H1 (cell line): ENCODE measurements around the gene ST7L. TPM values are rescaled to one million over a fixed set of nuclear protein-coding genes. Genes with fewer than 3 reads are reported as not detected.

Source experiments
- CTCF ChIA-PET: fragments of 300-600 bp; sonication (Branson Sonifier 250); formaldehyde crosslinking; loops from one replicate; lab custom pipeline; 2021; ENCODE audit not compliant: partially characterized antibody; lab: Charles Lee
- POLR2A ChIA-PET: fragments of 300-600 bp; sonication (Branson Sonifier 250); formaldehyde crosslinking; loops from one replicate; lab custom pipeline; 2021; ENCODE audit warnings: inconsistent platforms; ENCODE audit not compliant: partially characterized antibody; lab: Charles Lee
- DNase-seq, 2 experiments: peaks; one replicate each; pipeline versions ENCODE4 v3.0.0 to v3.0.0-alpha.2; 2010 to 2022; ENCODE audit warnings: low spot score in 2 of 2, low read depth in 1 of 2, mixed read lengths in 1 of 2
- FAIRE-seq: peaks from 2 replicates; lab custom pipeline; 2011; peaks lifted over from hg19 to GRCh38; lab: Jason Lieb, UNC
- H2AFZ ChIP-seq: 2 replicates; pipeline ENCODE4 v1.8.1; 2012; ENCODE audit warnings: low read length, inconsistent platforms
- H2AK5ac ChIP-seq: 2 replicates; pipeline ENCODE4 v1.6.1; 2013; ENCODE audit warnings: low read depth, low read length
- H2BK120ac ChIP-seq: replicated peaks from 2 replicates; pipeline ENCODE3; 2013; ENCODE audit warnings: low read depth, low read length, inconsistent platforms
- H2BK12ac ChIP-seq: 2 replicates; pipeline ENCODE4 v1.6.1; 2013; ENCODE audit warnings: low read depth, low read length
- H2BK15ac ChIP-seq: 2 replicates; pipeline ENCODE4 v1.6.1; 2013; ENCODE audit warnings: low read length
- H2BK20ac ChIP-seq: 2 replicates; pipeline ENCODE4 v1.6.1; 2013; ENCODE audit warnings: low read length
- H2BK5ac ChIP-seq: 2 replicates; pipeline ENCODE4 v1.6.1; 2013; ENCODE audit warnings: low read depth, low read length
- H3K14ac ChIP-seq: 2 replicates; pipeline ENCODE4 v1.6.1; 2013; ENCODE audit warnings: inconsistent platforms; ENCODE audit not compliant: insufficient read length
- H3K18ac ChIP-seq: 2 replicates; pipeline ENCODE4 v1.6.1; 2013; ENCODE audit warnings: low read length; ENCODE audit errors: extremely low read depth
- H3K23ac ChIP-seq: 2 replicates; pipeline ENCODE4 v1.6.1; 2013; ENCODE audit warnings: inconsistent platforms; ENCODE audit not compliant: insufficient read length
- H3K23me2 ChIP-seq: 2 replicates; pipeline ENCODE4 v1.6.1; 2013; ENCODE audit warnings: low read depth, low read length
- H3K27ac ChIP-seq: 2 replicates; pipeline ENCODE4 v1.6.1; 2011; ENCODE audit warnings: low read depth, low read length, inconsistent platforms
- H3K27me3 ChIP-seq, 4 experiments: replicated peaks in 1 of 4; 1 replicate in 1 of 4; 2 replicates in 3 of 4; pipeline versions ENCODE4 v1.6.1 to v1.8.1; 2011 to 2013; ENCODE audit warnings: low read length in 3 of 4, mild to moderate bottlenecking in 3 of 4, inconsistent platforms in 2 of 4, mixed read lengths in 2 of 4, moderate library complexity in 1 of 4; ENCODE audit not compliant: control insufficient read depth in 3 of 4, insufficient read depth in 3 of 4; ENCODE audit errors: extremely low read depth in 1 of 4
- H3K36me3 ChIP-seq, 4 experiments: 2 replicates each; pipeline versions ENCODE4 v1.6.1 to v1.8.1; 2011 to 2013; ENCODE audit warnings: mild to moderate bottlenecking in 4 of 4, low read length in 3 of 4, moderate library complexity in 2 of 4, control low read depth in 1 of 4, inconsistent platforms in 1 of 4; ENCODE audit not compliant: insufficient read depth in 4 of 4, control insufficient read depth in 2 of 4
- H3K4ac ChIP-seq: replicated peaks from 2 replicates; pipeline ENCODE3; 2013; ENCODE audit warnings: low read length, low read depth, mixed read lengths, inconsistent platforms; ENCODE audit not compliant: insufficient read length
- H3K4me1 ChIP-seq, 4 experiments: replicated peaks in 1 of 4; 1 replicate in 1 of 4; 2 replicates in 3 of 4; pipeline versions ENCODE4 v1.6.1 to v1.8.1; 2011 to 2013; ENCODE audit warnings: low read length in 3 of 4, inconsistent platforms in 2 of 4, mixed read lengths in 1 of 4; ENCODE audit not compliant: insufficient read depth in 4 of 4, control insufficient read depth in 3 of 4
- H3K4me2 ChIP-seq, 2 experiments: 2 replicates each; pipeline versions ENCODE4 v1.6.1 to v1.8.1; 2011 to 2013; ENCODE audit warnings: low read depth in 2 of 2, low read length in 2 of 2, control low read depth in 1 of 2, inconsistent platforms in 1 of 2, mild to moderate bottlenecking in 1 of 2; ENCODE audit not compliant: insufficient read depth in 1 of 2
- H3K4me3 ChIP-seq, 4 experiments: fragments of 200-600, 300-600 bp in 1 of 4; sonication (generic), shearing (Covaris generic), sonication (Bioruptor Twin) in 1 of 4; 2 replicates each; pipeline versions ENCODE4 v1.5.1 to v1.8.1; 2011 to 2016; ENCODE audit warnings: low read length in 4 of 4, low read depth in 3 of 4, control low read depth in 2 of 4, inconsistent platforms in 2 of 4, mild to moderate bottlenecking in 2 of 4, mixed read lengths in 1 of 4, moderate library complexity in 1 of 4; ENCODE audit not compliant: insufficient read depth in 2 of 4; ENCODE audit errors: extremely low read depth in 1 of 4
- H3K56ac ChIP-seq: replicated peaks from 2 replicates; pipeline ENCODE3; 2013; ENCODE audit warnings: low read depth, mild to moderate bottlenecking, mixed read lengths, low read length, inconsistent platforms; ENCODE audit not compliant: insufficient read length
- H3K79me1 ChIP-seq: 2 replicates; pipeline ENCODE4 v1.6.1; 2013; ENCODE audit warnings: low read depth, low read length, control low read depth
- H3K79me2 ChIP-seq, 2 experiments: 2 replicates each; pipeline versions ENCODE4 v1.6.1 to v1.8.1; 2012 to 2013; ENCODE audit warnings: low read length in 2 of 2, mild to moderate bottlenecking in 2 of 2, inconsistent platforms in 1 of 2; ENCODE audit not compliant: insufficient read depth in 2 of 2, control insufficient read depth in 1 of 2
- H3K9ac ChIP-seq, 4 experiments: replicated peaks in 1 of 4; 1 replicate in 1 of 4; 2 replicates in 3 of 4; pipeline versions ENCODE4 v1.6.1 to v1.8.1; 2011 to 2013; ENCODE audit warnings: low read depth in 3 of 4, low read length in 3 of 4, control low read depth in 2 of 4, mild to moderate bottlenecking in 2 of 4, moderate library complexity in 2 of 4, inconsistent platforms in 1 of 4; ENCODE audit errors: extremely low read depth in 1 of 4
- H3K9me3 ChIP-seq, 2 experiments: 2 replicates each; pipeline versions ENCODE4 v1.6.1 to v1.8.1; 2012 to 2013; ENCODE audit warnings: mild to moderate bottlenecking in 2 of 2, moderate library complexity in 2 of 2, control low read depth in 1 of 2, inconsistent platforms in 1 of 2, low read depth in 1 of 2, low read length in 1 of 2, mixed read lengths in 1 of 2; ENCODE audit not compliant: insufficient read depth in 2 of 2
- H4K20me1 ChIP-seq, 2 experiments: replicated peaks in 1 of 2; 2 replicates each; pipeline versions ENCODE3 to v1.8.1; 2011 to 2013; ENCODE audit warnings: inconsistent platforms in 2 of 2, low read length in 2 of 2, mild to moderate bottlenecking in 1 of 2; ENCODE audit not compliant: insufficient read depth in 2 of 2, control insufficient read depth in 1 of 2
- H4K5ac ChIP-seq: 2 replicates; pipeline ENCODE4 v1.6.1; 2013; ENCODE audit warnings: low read length, low read depth, mixed read lengths, inconsistent platforms; ENCODE audit not compliant: insufficient read length
- H4K8ac ChIP-seq: 2 replicates; pipeline ENCODE4 v1.8.0; 2013; ENCODE audit warnings: mild to moderate bottlenecking, moderate library complexity, low read length, inconsistent platforms; ENCODE audit not compliant: insufficient read depth; ENCODE audit errors: extremely low read depth
- H4K91ac ChIP-seq: replicated peaks from 2 replicates; pipeline ENCODE3; 2013; ENCODE audit warnings: low read length, mixed read lengths, inconsistent platforms; ENCODE audit not compliant: insufficient read length
- HDAC6 ChIP-seq: IDR thresholded peaks from one replicate; pipeline ENCODE4 v1.7.1; 2012; ENCODE audit warnings: low read depth, mild to moderate bottlenecking, inconsistent platforms, low read length, moderate library complexity
- JUN ChIP-seq: IDR thresholded peaks from 2 replicates; pipeline ENCODE4 v1.6.1; 2011; ENCODE audit warnings: low read depth, mild to moderate bottlenecking, improper control_type of control experiment, low read length
- NRF1 ChIP-seq: IDR thresholded peaks from 2 replicates; pipeline ENCODE4 v1.6.1; 2011; ENCODE audit warnings: mild to moderate bottlenecking, low read depth, low read length, improper control_type of control experiment
- RAD21 ChIP-seq, 2 experiments: IDR thresholded peaks in 1 of 2; conservative IDR thresholded peaks in 1 of 2; 2 replicates each; pipeline ENCODE4 v1.6.1; 2011; ENCODE audit warnings: low read depth in 2 of 2, low read length in 2 of 2, improper control_type of control experiment in 1 of 2, inconsistent platforms in 1 of 2, mild to moderate bottlenecking in 1 of 2, moderate library complexity in 1 of 2
- SRF ChIP-seq: IDR thresholded peaks from 2 replicates; pipeline ENCODE4 v1.6.1; 2011; ENCODE audit warnings: mild to moderate bottlenecking, low read depth, low read length, moderate library complexity
- SUZ12 ChIP-seq: fragments of 200-600 bp; sonication (generic); IDR thresholded peaks from 2 replicates; pipeline ENCODE4 v1.6.1; 2012; ENCODE audit warnings: mild to moderate bottlenecking, inconsistent platforms, low read length, moderate library complexity, mixed read lengths
- polyA plus RNA-seq, 7 experiments: library from polyadenylated mRNA; depleted of rRNA in 3 of 7; stranded (reverse) in 5 of 7; unstranded in 2 of 7; fragments of >200 nt in 5 of 7; fragments of 200-250 nt in 2 of 7; gene quantifications; 1 replicate in 5 of 7; 2 replicates in 1 of 7; 4 replicates in 1 of 7; pipeline versions ENCODE4 v1.2.1 to v1.2.3, GENCODE V29; 2011 to 2013; ENCODE audit warnings: missing spikeins in 2 of 7, mixed read lengths in 2 of 7
- total RNA-seq: library from RNA; stranded (reverse); fragmentation: NEBNext Ultra II Directional; extraction: Animal tissue kit (Norgen Biotek cat#: 25700); gene quantifications from 2 replicates; pipeline ENCODE4 v1.2.1, GENCODE V29; 2021
- TF ChIP-seq, protein P1 (sequence below): IDR thresholded peaks from 2 replicates; pipeline ENCODE4 v1.6.1; 2012; ENCODE audit warnings: inconsistent platforms

The ST7L gene
- total and polyA plus RNA-seq, 2 of the 8 experiments (the other 6 are each of a cell fraction or from before 2014, with no cell fraction given), result 9.6 to 16.2 TPM

DNA sequence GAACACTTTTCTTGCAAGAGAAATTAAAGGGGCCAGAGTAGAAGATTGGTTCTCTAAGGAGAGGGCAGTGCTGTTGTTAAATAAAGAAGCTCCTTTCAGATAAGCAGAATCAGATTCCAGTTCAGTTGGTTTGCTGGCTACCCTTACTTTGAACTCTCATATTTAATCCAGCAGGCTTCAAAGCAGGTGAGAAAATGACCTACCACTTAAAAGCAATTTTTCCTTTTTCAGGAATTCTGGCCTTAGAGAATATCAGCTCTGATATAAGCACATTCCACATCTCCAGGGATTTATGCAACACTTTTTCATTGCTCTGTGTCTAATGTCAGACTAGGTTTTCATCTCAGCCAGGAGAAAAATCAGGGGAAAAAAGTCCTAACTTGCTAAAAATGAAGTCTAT is 81.5 kb downstream of the ST7L start:
- H3K56ac ChIP-seq, result no peak overlapping the region
- H3K79me1 ChIP-seq, result no peaks in the 10 kb centered on the region
- no peaks in the 10 kb centered on the region for H3K23me2 ChIP-seq
- POLR2A ChIA-PET, result no interaction called here
- H3K9ac ChIP-seq, result no peak overlapping the region
- H3K14ac ChIP-seq, result no peak overlapping the region
- no peak overlapping the region for H3K23ac ChIP-seq
- H4K8ac ChIP-seq, result no peak overlapping the region
- peaks cover 0 to 8% (median 0%) of the 10 kb centered on the region in 4 experiments; a peak in 1 of 8 replicates for H3K36me3 ChIP-seq
- no peak overlapping the region for H2AK5ac ChIP-seq
- H3K4me2 ChIP-seq, result no peak overlapping the region
- CTCF ChIA-PET, result interaction anchor here (0.8 to 2.9 kb wide), 4 partner anchors 10 to 35 kb away, joined by 3 to 13 read pairs (median 3); no protein-coding TSS in a partner anchor
- no peaks in the 10 kb centered on the region for H3K79me2 ChIP-seq
- no peak overlapping the region for H3K18ac ChIP-seq
- H3K27ac ChIP-seq, result no peak overlapping the region
- no peak overlapping the region for H2BK12ac ChIP-seq
- DNase-seq (no peak), FAIRE-seq (no peak)
- no peak overlapping the region for H2BK15ac ChIP-seq
- no peak overlapping the region for H4K91ac ChIP-seq
- no peak overlapping the region for H2AFZ ChIP-seq
- TF ChIP-seq SUZ12 (no peak), HDAC6 (no peak), NRF1 (no peak), RAD21 (IDR thresholded peaks at IDR 0.05 in 1 of 2, conservative IDR thresholded peaks at IDR 0.05 in 1 of 2; ENCODE audit: low read depth in 2 of 2, low read length in 2 of 2) (no peak), JUN (no peak), SRF (no peak)
- TF ChIP-seq, protein P1, sequence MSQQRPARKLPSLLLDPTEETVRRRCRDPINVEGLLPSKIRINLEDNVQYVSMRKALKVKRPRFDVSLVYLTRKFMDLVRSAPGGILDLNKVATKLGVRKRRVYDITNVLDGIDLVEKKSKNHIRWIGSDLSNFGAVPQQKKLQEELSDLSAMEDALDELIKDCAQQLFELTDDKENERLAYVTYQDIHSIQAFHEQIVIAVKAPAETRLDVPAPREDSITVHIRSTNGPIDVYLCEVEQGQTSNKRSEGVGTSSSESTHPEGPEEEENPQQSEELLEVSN, result no peak
- no peak overlapping the region for H4K5ac ChIP-seq
- no peaks in the 10 kb centered on the region for H3K9me3 ChIP-seq
- H3K4me3 ChIP-seq, result no peak overlapping the region
- H2BK20ac ChIP-seq, result no peak overlapping the region
- no peaks in the 10 kb centered on the region for H4K20me1 ChIP-seq
- H2BK120ac ChIP-seq, result no peak overlapping the region
- no peaks in the 10 kb centered on the region for H3K27me3 ChIP-seq
- H3K4ac ChIP-seq, result no peak overlapping the region
- H2BK5ac ChIP-seq, result no peak overlapping the region
- no peaks in the 10 kb centered on the region for H3K4me1 ChIP-seq
